GM19328 (cell line): ENCODE results near the gene GOLGA8F.
"Not testable (repeated sequence)": the region's sequence is repeated elsewhere in the genome, so short reads cannot be mapped to it uniquely, and the experiment has no call there.

Experiments used
- ATAC-seq: cut with Tn5 transposase; IDR thresholded peaks from one replicate; pipeline ENCODE4 v1.9.1; 2021; ENCODE audit warnings: mild to moderate bottlenecking, moderate library complexity; ENCODE audit not compliant: unreplicated experiment

GOLGA8F gene, protein sequence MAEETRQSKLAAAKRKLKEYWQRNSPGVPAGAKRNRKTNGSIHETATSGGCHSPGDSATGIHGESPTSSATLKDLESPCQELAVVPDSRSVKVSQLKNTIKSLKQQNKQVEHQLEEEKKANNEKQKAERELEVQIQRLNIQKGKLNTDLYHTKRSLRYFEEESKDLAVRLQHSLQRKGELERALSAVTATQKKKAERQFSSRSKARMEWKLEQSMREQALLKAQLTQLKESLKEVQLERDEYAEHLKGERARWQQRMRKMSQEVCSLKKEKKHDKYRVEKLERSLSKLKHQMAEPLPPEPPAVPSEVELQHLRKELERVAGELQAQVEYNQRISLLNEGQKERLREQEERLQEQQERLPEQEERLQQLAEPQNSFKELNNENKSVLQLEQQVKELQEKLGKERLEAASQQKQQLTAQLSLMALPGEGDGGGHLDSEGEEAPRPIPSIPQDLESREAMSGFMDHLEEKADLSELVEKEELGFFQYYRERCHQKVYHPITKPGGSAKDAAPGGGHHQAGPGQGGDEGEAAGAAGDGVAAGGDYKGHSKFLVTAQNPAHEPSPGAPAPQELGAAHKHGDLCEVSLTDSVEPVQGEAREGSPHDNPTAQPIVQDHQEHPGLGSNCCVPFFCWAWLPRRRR

DNA sequence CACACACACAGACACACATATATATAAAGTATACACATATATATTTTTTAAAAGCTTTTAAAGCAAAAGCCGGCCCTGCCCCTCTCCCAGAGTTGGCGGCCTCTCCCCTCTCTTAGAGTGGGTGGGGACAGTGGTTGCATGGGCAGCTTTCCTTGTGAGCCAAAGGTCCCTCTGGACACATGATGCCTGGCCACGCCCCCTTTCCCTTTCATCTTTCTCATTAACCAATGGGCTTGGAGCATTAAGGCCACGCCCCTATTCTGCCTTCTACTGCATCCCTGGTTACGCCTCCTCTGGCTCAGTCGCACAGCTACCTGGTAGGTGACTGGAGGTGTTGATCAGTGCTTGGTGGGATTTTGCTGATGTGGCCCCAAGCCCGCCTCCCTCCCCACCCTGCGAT is at the start of gene GOLGA8F:
Gene GOLGA8F (plus strand): TSS at position 301 of the 400 bp plus-strand sequence. CDS start 98 bp downstream, at position 399.
- not testable (repeated sequence) for ATAC-seq

DNA sequence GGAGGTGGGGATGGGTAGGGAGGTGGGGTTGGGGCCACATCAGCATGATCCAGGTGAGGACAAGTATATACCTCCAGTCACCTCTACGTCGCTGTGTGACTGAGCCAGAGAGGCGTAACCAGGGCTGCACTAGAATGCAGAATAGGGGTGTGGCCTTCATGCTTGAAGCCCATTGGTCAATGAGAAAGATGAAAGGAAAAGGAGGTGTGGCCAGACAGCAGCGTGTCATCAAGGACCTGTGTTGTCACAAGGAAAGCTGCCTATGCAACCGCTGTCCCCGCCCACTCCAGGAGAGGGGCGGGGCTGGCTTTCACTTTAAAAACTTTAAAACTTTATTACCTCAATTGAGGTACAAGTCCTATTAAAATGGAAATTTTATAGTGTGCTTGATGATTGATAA is 20.5 kb upstream of the GOLGA8F start, which contains the start of gene GOLGA6L24:
Gene GOLGA6L24 (minus strand): TSS at position 101 of the 400 bp plus-strand sequence. CDS start 61 bp downstream, at position 40.
- ATAC-seq = not testable (repeated sequence)

DNA sequence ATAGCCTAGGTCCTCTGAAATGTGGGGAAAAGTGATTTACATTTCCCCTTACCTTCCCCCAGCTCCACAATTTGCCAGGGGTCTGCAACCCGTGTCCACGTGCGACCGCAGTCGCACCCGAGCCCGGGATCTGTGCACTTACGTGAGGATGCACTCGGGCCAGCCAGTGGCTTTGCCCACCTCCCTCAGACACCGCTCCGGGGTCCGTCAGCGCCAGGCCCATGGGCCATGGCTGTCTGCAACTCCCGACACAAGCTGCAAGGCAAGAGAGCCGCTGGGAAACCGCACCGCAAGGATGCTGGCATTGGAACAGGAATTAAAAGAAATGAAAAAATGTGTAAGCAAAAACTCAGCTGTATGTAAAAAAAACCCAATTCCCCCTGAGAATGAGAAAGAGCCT is 13.0 kb upstream of the GOLGA8F start:
- ATAC-seq = not testable (repeated sequence)

DNA sequence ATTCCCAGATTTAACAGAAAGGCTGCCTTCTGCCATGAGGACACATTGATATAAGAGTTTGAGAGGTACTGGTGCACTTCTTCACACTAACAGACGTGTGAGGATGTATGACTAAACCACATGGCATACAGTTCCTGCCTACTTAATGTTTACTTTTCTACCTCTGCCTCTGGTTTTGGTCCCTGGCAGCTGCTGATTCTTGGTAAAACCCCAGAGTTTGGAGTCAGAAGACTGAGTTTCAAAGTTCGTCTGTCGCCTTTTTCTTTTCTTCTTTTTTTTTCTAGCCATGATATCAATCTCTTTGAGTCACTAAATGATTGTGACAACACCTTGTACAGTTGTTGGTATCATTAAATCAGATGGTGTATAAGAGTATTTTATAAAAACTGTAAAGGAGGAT is 1.6 kb downstream of the GOLGA8F start:
- not testable (repeated sequence) for ATAC-seq

DNA sequence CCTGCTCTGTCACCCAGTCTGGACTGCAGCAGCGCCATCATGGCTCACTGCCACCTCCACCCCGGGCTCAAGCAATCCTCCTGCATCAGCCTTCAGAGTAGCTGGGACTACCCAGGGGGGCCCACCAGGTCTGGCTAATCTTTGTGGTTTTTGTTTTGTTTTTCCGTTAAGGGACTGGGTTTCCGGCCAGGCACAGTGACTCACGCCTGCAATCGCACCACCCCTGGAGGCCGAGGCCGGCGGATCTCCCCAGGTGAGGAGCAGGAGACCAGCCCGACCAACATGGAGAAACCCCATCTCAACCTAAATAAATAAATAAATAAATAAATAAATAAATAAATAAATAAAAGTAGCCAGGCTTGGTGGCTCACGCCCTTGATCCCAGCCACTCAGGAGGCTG is 17.6 kb downstream of the GOLGA8F start:
- not testable (repeated sequence) for ATAC-seq

DNA sequence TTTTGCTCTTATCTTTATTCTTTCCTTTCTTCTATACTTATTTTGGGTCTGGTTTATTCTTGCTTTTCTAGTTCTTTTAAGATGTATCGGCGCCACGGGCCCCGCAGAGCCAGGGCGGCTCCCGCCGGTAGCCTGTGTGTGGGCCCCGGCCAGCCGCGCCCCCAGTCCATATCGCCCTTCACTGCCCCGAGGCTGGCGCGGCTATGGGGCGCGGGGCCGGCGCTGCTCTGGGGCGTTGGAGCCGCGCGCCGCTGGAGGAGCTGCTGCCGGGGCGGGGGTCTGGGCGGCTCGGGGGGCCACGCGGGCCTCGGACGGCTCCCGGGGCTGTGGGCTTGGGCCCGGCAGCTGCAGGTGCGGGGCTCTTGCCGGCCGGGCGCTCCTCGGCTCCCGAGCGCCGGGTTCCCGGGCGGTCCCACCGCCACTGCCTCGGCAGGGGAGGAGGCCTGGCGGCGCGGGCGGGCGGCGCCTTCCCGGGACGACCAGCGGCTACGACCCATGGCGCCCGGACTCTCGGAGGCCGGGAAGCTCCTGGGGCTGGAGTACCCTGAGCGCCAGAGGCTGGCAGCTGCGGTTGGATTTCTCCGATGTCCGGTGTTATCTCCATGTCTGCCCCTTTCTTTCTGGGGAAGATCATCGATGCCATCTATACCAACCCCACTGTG is 24.4 kb downstream of the GOLGA8F start:
- ATAC-seq = not testable (repeated sequence)

DNA sequence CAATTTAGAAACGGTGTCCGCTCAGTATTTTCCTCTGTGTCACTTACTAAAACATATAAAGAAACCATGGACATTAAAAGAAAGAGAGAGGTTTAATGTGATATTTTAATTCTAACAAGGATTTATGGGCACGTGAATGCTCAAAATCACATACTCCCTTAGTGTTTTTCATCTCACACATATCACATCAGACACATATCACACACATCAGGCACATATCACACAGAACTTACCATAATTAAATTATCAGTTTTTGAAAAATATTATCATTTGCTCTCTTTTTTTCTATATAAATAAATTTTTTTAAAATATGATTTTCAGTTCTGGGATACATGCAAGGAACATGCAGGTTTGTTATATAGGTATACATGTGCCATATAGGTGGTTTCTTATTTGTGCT is 42.0 kb downstream of the GOLGA8F start:
- ATAC-seq = not testable (repeated sequence)

DNA sequence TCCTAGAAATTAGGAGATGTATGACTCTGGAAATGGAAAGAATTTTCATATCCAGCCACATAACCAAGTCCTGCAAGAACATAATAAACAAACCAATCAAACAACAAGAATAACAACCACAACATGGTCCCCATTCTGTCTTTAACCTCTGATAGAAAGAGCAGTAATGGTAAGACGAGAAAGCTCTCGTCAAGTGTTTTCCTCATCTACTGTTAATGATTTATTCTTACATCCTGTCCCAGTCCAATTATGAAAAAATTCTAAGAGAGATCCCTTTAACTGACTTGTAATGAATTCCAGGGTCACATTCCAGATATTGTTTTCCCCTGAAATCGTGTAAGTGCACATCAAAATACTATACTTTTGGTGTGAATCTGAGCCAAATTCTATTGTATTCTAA is 57.1 kb downstream of the GOLGA8F start:
- ATAC-seq = not testable (repeated sequence)
